H9 (cell line): ENCODE data around the gene ANKRD39. TPM values are rescaled to one million over a fixed set of nuclear protein-coding genes. Genes with fewer than 3 reads are reported as not detected.

Experiments
- DNase-seq: peaks from one replicate; pipeline ENCODE4 v3.0.0-alpha.2; 2017
- H2AFZ ChIP-seq: one replicate; pipeline ENCODE4 v1.6.1; 2013; ENCODE audit warnings: mild to moderate bottlenecking, low read length, control low read depth, moderate library complexity
- H2AK5ac ChIP-seq: 2 replicates; pipeline ENCODE4 v1.6.1; 2013; ENCODE audit warnings: low read length, control low read depth, mixed read lengths; ENCODE audit not compliant: insufficient read length
- H2BK120ac ChIP-seq: one replicate; pipeline ENCODE4 v1.6.1; 2013; ENCODE audit warnings: low read depth, mild to moderate bottlenecking, low read length, control low read depth, inconsistent platforms; ENCODE audit not compliant: poor library complexity, severe bottlenecking
- H2BK12ac ChIP-seq: 2 replicates; pipeline ENCODE4 v1.6.1; 2013; ENCODE audit warnings: low read length, control low read depth, mixed read lengths, low read depth; ENCODE audit not compliant: insufficient read length
- H2BK15ac ChIP-seq: 2 replicates; pipeline ENCODE4 v1.6.1; 2013; ENCODE audit warnings: low read depth, low read length, control low read depth
- H2BK20ac ChIP-seq: one replicate; pipeline ENCODE4 v1.6.1; 2013; ENCODE audit warnings: low read depth, mild to moderate bottlenecking, low read length, control low read depth, inconsistent platforms; ENCODE audit not compliant: poor library complexity, severe bottlenecking
- H2BK5ac ChIP-seq: 2 replicates; pipeline ENCODE4 v1.6.1; 2013; ENCODE audit warnings: low read length, control low read depth, mixed read lengths; ENCODE audit not compliant: insufficient read length
- H3K14ac ChIP-seq: 2 replicates; pipeline ENCODE4 v1.6.1; 2013; ENCODE audit warnings: low read length, control low read depth; ENCODE audit not compliant: insufficient read depth
- H3K18ac ChIP-seq: 2 replicates; pipeline ENCODE4 v1.6.1; 2013; ENCODE audit warnings: low read depth, mild to moderate bottlenecking, mixed read lengths, low read length, control low read depth; ENCODE audit not compliant: insufficient read length
- H3K23ac ChIP-seq: 2 replicates; pipeline ENCODE4 v1.6.1; 2013; ENCODE audit warnings: low read length, control low read depth, mixed read lengths, low read depth; ENCODE audit not compliant: insufficient read length
- H3K23me2 ChIP-seq: 2 replicates; pipeline ENCODE4 v1.6.1; 2013; ENCODE audit warnings: low read depth, mild to moderate bottlenecking, mixed read lengths, low read length, control low read depth; ENCODE audit not compliant: insufficient read length, poor library complexity, severe bottlenecking
- H3K27ac ChIP-seq: 2 replicates; pipeline ENCODE4 v1.5.1; 2013; ENCODE audit warnings: low read length, control low read depth, mixed read lengths, low read depth; ENCODE audit not compliant: insufficient read length
- H3K27me3 ChIP-seq: 2 replicates; pipeline ENCODE4 v1.6.1; 2013; ENCODE audit warnings: low read length, control low read depth, inconsistent platforms; ENCODE audit not compliant: insufficient read depth
- H3K4ac ChIP-seq: 2 replicates; pipeline ENCODE4 v1.6.1; 2013; ENCODE audit warnings: low read depth, mild to moderate bottlenecking, control low read depth, inconsistent platforms, low read length, moderate library complexity
- H3K4me1 ChIP-seq: 2 replicates; pipeline ENCODE4 v1.6.1; 2013; ENCODE audit warnings: low read length, control low read depth, inconsistent platforms; ENCODE audit not compliant: insufficient read depth
- H3K4me2 ChIP-seq: 2 replicates; pipeline ENCODE4 v1.6.1; 2013; ENCODE audit warnings: low read length, control low read depth, mixed read lengths; ENCODE audit not compliant: insufficient read length, insufficient read depth
- H3K56ac ChIP-seq: 2 replicates; pipeline ENCODE4 v1.6.1; 2013; ENCODE audit warnings: low read depth, mild to moderate bottlenecking, mixed read lengths, low read length, control low read depth; ENCODE audit not compliant: insufficient read length
- H3K79me1 ChIP-seq: 2 replicates; pipeline ENCODE4 v1.6.1; 2013; ENCODE audit warnings: low read depth, mild to moderate bottlenecking, moderate library complexity, low read length, control low read depth, inconsistent platforms; ENCODE audit not compliant: insufficient read depth, poor library complexity, severe bottlenecking
- H3K79me2 ChIP-seq: 2 replicates; pipeline ENCODE4 v1.6.1; 2013; ENCODE audit warnings: low read length, control low read depth, inconsistent platforms; ENCODE audit not compliant: insufficient read depth
- H3K9ac ChIP-seq: 2 replicates; pipeline ENCODE4 v1.6.1; 2013; ENCODE audit warnings: low read length, control low read depth, mixed read lengths; ENCODE audit not compliant: insufficient read length; ENCODE audit errors: extremely low read depth
- H3K9me3 ChIP-seq: one replicate; pipeline ENCODE4 v1.6.1; 2013; ENCODE audit warnings: low read depth, low read length, inconsistent platforms; ENCODE audit not compliant: control insufficient read depth
- H3T11ph ChIP-seq: one replicate; pipeline ENCODE4 v1.6.1; 2013; ENCODE audit warnings: mild to moderate bottlenecking, low read length, control low read depth, inconsistent platforms
- H4K20me1 ChIP-seq: one replicate; pipeline ENCODE4 v1.6.1; 2013; ENCODE audit not compliant: control insufficient read depth, insufficient read length, insufficient read depth
- H4K5ac ChIP-seq: 2 replicates; pipeline ENCODE4 v1.6.1; 2013; ENCODE audit warnings: low read depth, mild to moderate bottlenecking, mixed read lengths, low read length, control low read depth; ENCODE audit not compliant: insufficient read length
- H4K8ac ChIP-seq: replicated peaks from 2 replicates; pipeline ENCODE4 v1.6.1; 2013; ENCODE audit warnings: low read length, control low read depth, mixed read lengths, low read depth; ENCODE audit not compliant: insufficient read length
- H4K91ac ChIP-seq: 2 replicates; pipeline ENCODE4 v1.6.1; 2013; ENCODE audit warnings: low read depth, mild to moderate bottlenecking, moderate library complexity, mixed read lengths, low read length, control low read depth; ENCODE audit not compliant: insufficient read length
- H3K27ac Mint-ChIP-seq, 3 experiments: 2 replicates in 2 of 3; 3 replicates in 1 of 3; pipeline ENCODE4 v1.8.0; 2020 to 2021; ENCODE audit warnings: mixed read lengths in 3 of 3, mild to moderate bottlenecking in 1 of 3, moderate library complexity in 1 of 3
- H3K27me3 Mint-ChIP-seq: 2 replicates; pipeline ENCODE4 v1.8.0; 2021; ENCODE audit warnings: low read depth, mild to moderate bottlenecking, moderate library complexity, mixed read lengths
- H3K36me3 Mint-ChIP-seq, 3 experiments: 2 replicates in 2 of 3; 3 replicates in 1 of 3; pipeline ENCODE4 v1.8.0; 2020 to 2021; ENCODE audit warnings: low read depth in 3 of 3, mixed read lengths in 3 of 3; ENCODE audit not compliant: insufficient read depth in 1 of 3
- H3K4me1 Mint-ChIP-seq, 2 experiments: 2 replicates each; pipeline ENCODE4 v1.8.0; 2020; ENCODE audit warnings: mixed read lengths in 2 of 2
- H3K4me3 Mint-ChIP-seq, 2 experiments: 2 replicates in 1 of 2; 3 replicates in 1 of 2; pipeline ENCODE4 v1.8.0; 2020 to 2021; ENCODE audit warnings: mild to moderate bottlenecking in 2 of 2, mixed read lengths in 2 of 2, moderate library complexity in 1 of 2
- H3K9me3 Mint-ChIP-seq, 2 experiments: 2 replicates in 1 of 2; 3 replicates in 1 of 2; pipeline ENCODE4 v1.8.0; 2020; ENCODE audit warnings: mild to moderate bottlenecking in 2 of 2, mixed read lengths in 2 of 2, moderate library complexity in 1 of 2
- WGBS: extraction: QIAGEN DNeasy Blood & Tissue Kit; methylation state at CpG from one replicate; pipeline ENCODE4 v1.1.7; 2013; ENCODE audit warnings: missing lambda C conversion rate, low lambda C conversion rate, mixed read lengths; ENCODE audit not compliant: insufficient read length; ENCODE audit errors: extremely low coverage; 5-methylcytosine and 5-hydroxymethylcytosine counted together
- total RNA-seq: library from RNA; stranded (reverse); gene quantifications from 2 replicates; pipeline ENCODE4 v1.2.1, GENCODE V29; 2021
- TF ChIP-seq, protein P1 (sequence below): fragments of 200-600 bp; sonication (generic); conservative IDR thresholded peaks from 3 replicates; pipeline ENCODE4 v1.8.0; 2021; ENCODE audit warnings: antibody characterized with exemption, mild to moderate bottlenecking

The ANKRD39 gene
- total RNA-seq, 1 experiment from 2014 or later = 13.0 TPM

DNA sequence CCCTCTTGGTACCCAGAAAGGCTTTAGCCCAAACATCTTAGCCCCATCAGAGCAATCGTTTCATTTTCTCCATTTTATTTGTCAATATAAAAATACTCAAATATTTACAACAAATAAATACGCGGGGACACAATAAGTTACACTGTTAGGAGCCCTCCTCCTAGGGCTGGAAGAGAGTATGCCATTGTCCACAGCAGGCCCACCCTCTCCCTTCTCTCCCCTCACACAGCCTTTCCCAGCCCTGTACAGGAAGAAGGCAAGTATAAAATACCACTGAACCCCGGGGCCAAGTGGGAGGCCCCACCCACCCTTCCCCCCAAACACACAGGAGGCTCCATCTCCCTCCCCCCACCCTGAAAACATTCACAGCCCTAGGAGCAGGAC is 1.9 kb upstream of the ANKRD39 start:
- no peak overlapping the region for H4K8ac ChIP-seq
- H3K9me3 Mint-ChIP-seq = no peaks in the 10 kb centered on the region
- H3K56ac ChIP-seq = no peak overlapping the region
- H2BK120ac ChIP-seq = no peak overlapping the region
- peaks cover 2% of the 10 kb centered on the region for H4K20me1 ChIP-seq
- H3K4me1 ChIP-seq = no peaks in the 10 kb centered on the region; the same call in 1 of the 2 replicates
- no peak overlapping the region for H3K27ac ChIP-seq
- peaks cover 20 to 49% (median 40%) of the 10 kb centered on the region in 3 experiments for H3K36me3 Mint-ChIP-seq
- H3T11ph ChIP-seq = no peak overlapping the region
- no peak overlapping the region for H2BK15ac ChIP-seq
- no peaks in the 10 kb centered on the region for H3K27me3 ChIP-seq
- H3K4ac ChIP-seq = no peak overlapping the region
- TF ChIP-seq, protein P1, sequence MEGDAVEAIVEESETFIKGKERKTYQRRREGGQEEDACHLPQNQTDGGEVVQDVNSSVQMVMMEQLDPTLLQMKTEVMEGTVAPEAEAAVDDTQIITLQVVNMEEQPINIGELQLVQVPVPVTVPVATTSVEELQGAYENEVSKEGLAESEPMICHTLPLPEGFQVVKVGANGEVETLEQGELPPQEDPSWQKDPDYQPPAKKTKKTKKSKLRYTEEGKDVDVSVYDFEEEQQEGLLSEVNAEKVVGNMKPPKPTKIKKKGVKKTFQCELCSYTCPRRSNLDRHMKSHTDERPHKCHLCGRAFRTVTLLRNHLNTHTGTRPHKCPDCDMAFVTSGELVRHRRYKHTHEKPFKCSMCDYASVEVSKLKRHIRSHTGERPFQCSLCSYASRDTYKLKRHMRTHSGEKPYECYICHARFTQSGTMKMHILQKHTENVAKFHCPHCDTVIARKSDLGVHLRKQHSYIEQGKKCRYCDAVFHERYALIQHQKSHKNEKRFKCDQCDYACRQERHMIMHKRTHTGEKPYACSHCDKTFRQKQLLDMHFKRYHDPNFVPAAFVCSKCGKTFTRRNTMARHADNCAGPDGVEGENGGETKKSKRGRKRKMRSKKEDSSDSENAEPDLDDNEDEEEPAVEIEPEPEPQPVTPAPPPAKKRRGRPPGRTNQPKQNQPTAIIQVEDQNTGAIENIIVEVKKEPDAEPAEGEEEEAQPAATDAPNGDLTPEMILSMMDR = no peak
- H3K23ac ChIP-seq = no peak overlapping the region
- H4K91ac ChIP-seq = no peak overlapping the region
- H2BK20ac ChIP-seq = no peak overlapping the region
- 100% methylated on average over 3 of the region's 4 CpGs for WGBS
- H3K79me2 ChIP-seq = peaks cover 2% of the 10 kb centered on the region; the same call in 1 of the 2 replicates
- H3K9ac ChIP-seq = no peak overlapping the region
- no peaks in the 10 kb centered on the region; the same call in 1 of the 2 replicates for H3K27me3 Mint-ChIP-seq
- no peaks in the 10 kb centered on the region for H3K79me1 ChIP-seq
- H2BK12ac ChIP-seq = no peak overlapping the region
- H2AFZ ChIP-seq = no peak overlapping the region
- H3K23me2 ChIP-seq = peaks cover 6% of the 10 kb centered on the region
- no peak overlapping the region for H4K5ac ChIP-seq
- H2BK5ac ChIP-seq = no peak overlapping the region
- no peak overlapping the region for H3K18ac ChIP-seq
- no peaks in the 10 kb centered on the region for H3K9me3 ChIP-seq
- peak overlapping the region in 1 of 2 experiments; percentile 80; a peak in 2 of 5 replicates for H3K4me3 Mint-ChIP-seq
- H3K14ac ChIP-seq = no peak overlapping the region
- H3K27ac Mint-ChIP-seq = no peak overlapping the region; a peak in 1 of 7 replicates
- peaks cover 22 to 24% of the 10 kb centered on the region in 2 experiments for H3K4me1 Mint-ChIP-seq
- no peak for DNase-seq
- H3K4me2 ChIP-seq = no peak overlapping the region
- H2AK5ac ChIP-seq = no peak overlapping the region
